ENCODE measurements around the gene PSMA5. TPM values are rescaled to one million over a fixed set of nuclear protein-coding genes. Genes with fewer than 3 reads are reported as not detected.

The PSMA5 gene
- total RNA-seq, 1 experiment from 2014 or later, result 169 TPM

- ATAC-seq (no peak), DNase-seq (ENCODE audit: low read depth, low spot score) (no peak)
- H2AFZ ChIP-seq (ENCODE audit: low read depth, low read length, poor library complexity, severe bottlenecking), result no peak overlapping the region
- H4K20me1 ChIP-seq (ENCODE audit: insufficient read depth), result no peaks in the 10 kb centered on the region
- no peak overlapping the region for H3K9ac ChIP-seq (ENCODE audit: low read length)
- BruUV-seq (replicated peaks), result no TSS peak
- intact Hi-C loops (cut with micrococcal nuclease), result no loop called here
- H3K9me2 ChIP-seq (ENCODE audit: insufficient read depth), result no peaks in the 10 kb centered on the region
- ChIA-PET CTCF (interaction anchor here (0.8 to 1.6 kb wide), 2 partner anchors 22 to 193 kb away, joined by 4 to 5 read pairs; no protein-coding TSS in a partner anchor), RAD21 (ENCODE audit: low non-redundant PET in 1 of 2, low total read pairs in 2 of 2, uncharacterized antibody in 2 of 2, unreplicated experiment in 2 of 2) (no interaction called here), POLR2A (no interaction called here)
- no peaks in the 10 kb centered on the region for H3K9me3 ChIP-seq (ENCODE audit: control insufficient read depth in 1 of 2, insufficient read depth in 1 of 2, low read depth in 1 of 2, low read length in 2 of 2)
- H3K4me2 ChIP-seq (ENCODE audit: low read length), result no peak overlapping the region
- peaks cover 0 to 10% of the 10 kb centered on the region in 2 experiments; a peak in 1 of 4 replicates for H3K4me1 ChIP-seq (ENCODE audit: control insufficient read depth in 1 of 2, insufficient read depth in 2 of 2, low read length in 2 of 2)
- H3K27me3 ChIP-seq (ENCODE audit: insufficient read depth, low read length), result peaks cover 34% of the 10 kb centered on the region
- TF ChIP-seq EGR1 (IDR thresholded peaks at IDR 0.05; ENCODE audit: low read depth), result no peak
- no peak for TF ChIP-seq RAD21 (IDR thresholded peaks at IDR 0.05; ENCODE audit: low read depth)
- TF ChIP-seq CTCF (IDR thresholded peaks at IDR 0.05 in 2 of 3, conservative IDR thresholded peaks at IDR 0.05 in 1 of 3; ENCODE audit: borderline replicate concordance in 1 of 3, insufficient read depth in 1 of 3, low read depth in 2 of 3, low read length in 2 of 3), result no peak
- no peak for TF ChIP-seq SIN3A (IDR thresholded peaks at IDR 0.05; ENCODE audit: low read depth)
- no peak for TF ChIP-seq FOSL1 (IDR thresholded peaks at IDR 0.05; ENCODE audit: low read depth)
- TF ChIP-seq YY1 (IDR thresholded peaks at IDR 0.05; ENCODE audit: extremely low read depth, insufficient replicate concordance, low read depth, low read length), result no peak
- TF ChIP-seq REST (IDR thresholded peaks at IDR 0.05; ENCODE audit: low read depth), result no peak
- TF ChIP-seq JUND (IDR thresholded peaks at IDR 0.05), result no peak
- no peak for TF ChIP-seq ZBTB33 (IDR thresholded peaks at IDR 0.05; ENCODE audit: extremely low read depth, insufficient replicate concordance, low read length)
- TF ChIP-seq CEBPB (IDR thresholded peaks at IDR 0.05; ENCODE audit: low read depth), result no peak
- no peaks in the 10 kb centered on the region for H3K79me2 ChIP-seq (ENCODE audit: insufficient read depth, low read length)
- H3K36me3 ChIP-seq (ENCODE audit: control insufficient read depth in 1 of 2, insufficient read depth in 2 of 2, low read length in 2 of 2), result no peaks in the 10 kb centered on the region
- H3K4me3 ChIP-seq (replicated peaks in 1 of 2; ENCODE audit: low read depth in 1 of 2, low read length in 2 of 2), result no peak overlapping the region
- H3K27ac ChIP-seq (ENCODE audit: low read depth, low read length), result no peak overlapping the region
These were observed 42.7 kb upstream of the PSMA5 start for GRCh38 chr1:109468903-109469302.

Data from HCT116 (cell line).